GM19035 (cell line): Measurements from ENCODE around the gene CRYBB1.

Experiments
- ATAC-seq: cut with Tn5 transposase; IDR thresholded peaks from one replicate; pipeline ENCODE4 v1.9.1; 2021; ENCODE audit not compliant: unreplicated experiment

CRYBB1 gene

GRCh38 chr22:26581633-26582168, 36.1 kb downstream of the CRYBB1 start:
- ATAC-seq = no peak

GRCh38 chr22:26581026-26581425, 36.8 kb downstream of the CRYBB1 start:
- ATAC-seq = no peak

DNA sequence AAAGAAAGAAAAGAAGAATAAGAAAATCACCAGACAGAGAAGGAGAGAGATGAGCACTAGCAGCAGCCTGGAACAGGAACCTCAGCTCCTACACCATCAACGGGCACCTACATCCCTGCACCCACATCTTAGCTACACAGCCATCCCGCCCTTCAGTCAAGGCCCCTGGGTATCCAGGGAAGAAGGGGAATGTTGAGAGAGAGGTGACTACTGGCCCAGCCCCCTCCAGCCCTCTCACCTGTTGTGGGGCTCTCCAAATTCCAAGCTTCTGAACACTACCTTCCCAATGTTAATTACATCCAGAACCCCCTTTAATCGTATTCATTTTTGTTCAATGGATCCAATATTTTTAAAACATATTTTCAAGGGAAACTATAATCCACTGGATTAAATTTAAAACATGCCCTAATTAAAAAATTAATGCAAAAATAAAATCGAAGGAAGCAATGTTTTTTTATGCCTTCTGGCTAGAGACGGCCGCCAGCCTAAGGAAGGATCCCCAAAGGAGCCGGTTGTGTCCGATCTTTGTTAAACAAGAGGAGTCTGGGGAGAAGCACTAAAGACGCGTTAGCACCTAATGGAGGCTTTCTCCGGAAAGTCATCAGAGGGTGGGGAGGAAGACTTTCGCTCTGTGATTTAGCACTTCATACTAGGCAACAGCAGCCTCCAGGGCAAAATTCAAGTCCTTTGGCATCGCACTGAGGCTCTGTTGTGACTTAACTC, 37.4 kb downstream of the CRYBB1 start:
- ATAC-seq = no peak

- peak; percentile 62 for ATAC-seq
These were observed 38.4 kb downstream of the CRYBB1 start for GRCh38 chr22:26579331-26579886.

GRCh38 chr22:26577081-26577480, 40.7 kb downstream of the CRYBB1 start:
- no peak for ATAC-seq

- ATAC-seq = no peak
These were observed 41.7 kb downstream of the CRYBB1 start for GRCh38 chr22:26576026-26576680.

- no peak for ATAC-seq
These were observed 43.7 kb downstream of the CRYBB1 start for GRCh38 chr22:26574001-26574723.

- no peak for ATAC-seq
These were observed 44.7 kb downstream of the CRYBB1 start for GRCh38 chr22:26573026-26573662.

- ATAC-seq = no peak
These were observed 46.8 kb downstream of the CRYBB1 start for GRCh38 chr22:26570864-26571525.

DNA sequence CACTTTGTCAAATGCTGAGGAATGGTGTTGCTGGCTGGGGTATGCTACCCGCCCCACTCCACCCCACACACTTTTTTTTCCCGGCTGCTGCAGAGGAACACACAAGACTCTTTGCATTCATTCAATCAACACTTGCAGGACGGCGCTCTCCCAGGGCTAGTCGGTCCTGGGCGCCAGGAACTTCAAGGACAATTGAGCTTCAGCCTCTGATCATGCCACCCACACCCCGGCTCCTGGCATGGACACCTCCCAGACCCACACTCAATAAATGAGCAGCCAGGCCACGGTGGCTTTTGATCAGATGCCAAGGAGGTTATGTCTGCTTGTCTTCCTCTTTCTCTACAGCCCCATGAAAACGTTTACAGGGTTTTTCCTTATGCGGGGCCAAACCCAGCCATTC, 47.7 kb downstream of the CRYBB1 start:
- ATAC-seq = no peak

DNA sequence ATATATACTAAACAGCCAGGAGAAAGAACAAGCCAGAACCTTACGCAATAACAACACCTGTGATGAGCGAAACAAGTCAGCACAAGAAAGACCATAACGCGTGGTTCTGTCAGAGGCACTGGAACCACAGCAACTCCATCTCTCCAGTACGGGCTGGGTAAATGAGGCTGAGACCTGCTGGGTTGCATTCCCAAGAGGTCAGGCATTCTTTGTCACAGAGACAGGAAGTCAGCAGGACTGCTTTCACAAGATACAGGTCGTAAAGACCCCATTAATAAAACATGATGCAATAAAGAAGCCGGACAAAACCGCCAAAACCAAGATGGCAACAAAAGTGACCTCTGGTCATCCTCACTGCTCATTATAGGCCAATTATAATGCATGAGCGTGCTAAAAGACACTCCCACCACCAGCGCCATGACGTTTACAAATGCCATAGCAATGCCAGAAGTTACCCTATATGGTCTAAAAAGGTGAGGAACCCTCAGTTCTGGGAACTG, 49.6 kb downstream of the CRYBB1 start:
- no peak for ATAC-seq

- no peak for ATAC-seq
These were observed 50.2 kb downstream of the CRYBB1 start for GRCh38 chr22:26567610-26568009.

GRCh38 chr22:26566994-26567393, 50.8 kb downstream of the CRYBB1 start:
- no peak for ATAC-seq

- ATAC-seq = no peak
These were observed 51.9 kb downstream of the CRYBB1 start for GRCh38 chr22:26565889-26566288.

GRCh38 chr22:26565181-26565580, 52.6 kb downstream of the CRYBB1 start:
- ATAC-seq = no peak

DNA sequence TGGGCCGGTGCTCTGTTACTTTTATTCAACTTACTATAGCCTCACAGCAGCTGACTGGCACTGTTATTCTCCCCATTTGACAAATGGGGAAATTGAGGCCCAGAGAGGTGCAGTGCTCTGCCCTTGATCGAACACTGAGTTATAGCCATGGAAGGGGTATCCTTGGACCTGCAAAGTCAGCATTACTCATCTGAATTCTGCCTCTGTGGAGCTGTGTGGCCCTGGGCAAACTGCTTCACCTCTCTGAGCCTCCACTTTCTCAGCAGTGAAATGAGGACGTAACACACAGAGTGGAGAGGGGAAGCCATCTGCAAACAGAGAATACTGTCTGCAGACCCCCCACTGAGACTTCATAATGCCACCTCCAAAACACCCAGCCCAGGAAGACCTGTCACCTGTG, 53.2 kb downstream of the CRYBB1 start:
- ATAC-seq = no peak

- ATAC-seq = no peak
These were observed 53.6 kb downstream of the CRYBB1 start for GRCh38 chr22:26564181-26564580.

GRCh38 chr22:26563022-26563421, 54.8 kb downstream of the CRYBB1 start:
- ATAC-seq = no peak

GRCh38 chr22:26561756-26562417, 55.9 kb downstream of the CRYBB1 start:
- ATAC-seq = no peak
